Occipital lobe (tissue), 2 donors: ENCODE measurements around the gene GRK1. TPM values are rescaled to one million over a fixed set of nuclear protein-coding genes. Genes with fewer than 3 reads are reported as not detected.

Experiments used
- DNase-seq: peaks from one replicate; lab custom pipeline; 2025; lab: John Stamatoyannopoulos, UW
- total RNA-seq: library from RNA; depleted of rRNA; stranded (reverse); fragments of >200 nt; gene quantifications from one replicate; pipeline ENCODE4 v1.2.3, GENCODE V29; 2014

The GRK1 gene
- total RNA-seq, 1 donor from 2014 or later: not detected

DNA sequence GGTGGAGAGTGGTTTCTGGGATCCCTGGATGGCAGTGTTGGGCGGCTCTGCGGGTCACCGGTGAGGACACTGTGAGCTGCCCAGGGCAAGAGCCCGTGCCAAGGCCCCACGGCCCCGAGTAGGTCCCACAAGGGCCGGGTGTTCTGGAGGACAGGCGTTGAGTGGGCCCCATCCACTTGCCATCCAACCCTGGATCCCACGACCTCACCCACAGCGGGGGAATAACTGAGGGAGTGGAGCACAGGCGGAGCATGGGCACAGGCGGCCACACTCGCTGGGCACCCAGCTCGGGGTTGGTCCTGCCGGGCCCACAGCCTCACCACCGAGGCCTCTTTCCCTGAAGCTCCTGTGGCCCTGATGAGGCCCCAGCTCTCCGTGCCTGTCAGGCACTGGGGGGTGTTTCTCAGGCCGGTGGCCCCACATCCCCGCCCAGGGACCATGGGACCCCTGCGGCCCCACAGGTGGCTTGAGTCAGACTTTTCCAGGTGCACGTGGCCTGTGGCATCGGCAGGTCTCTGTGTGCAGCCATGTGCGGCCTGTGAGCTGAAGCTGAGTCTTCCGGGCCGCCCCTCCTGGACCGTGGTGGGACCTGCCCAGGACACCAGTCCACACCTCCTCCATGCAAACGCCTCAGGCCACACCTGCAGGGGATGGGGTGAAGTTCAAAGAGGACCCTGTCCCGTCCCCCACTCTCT, 108.6 kb downstream of the GRK1 start:
- no peak for DNase-seq

DNA sequence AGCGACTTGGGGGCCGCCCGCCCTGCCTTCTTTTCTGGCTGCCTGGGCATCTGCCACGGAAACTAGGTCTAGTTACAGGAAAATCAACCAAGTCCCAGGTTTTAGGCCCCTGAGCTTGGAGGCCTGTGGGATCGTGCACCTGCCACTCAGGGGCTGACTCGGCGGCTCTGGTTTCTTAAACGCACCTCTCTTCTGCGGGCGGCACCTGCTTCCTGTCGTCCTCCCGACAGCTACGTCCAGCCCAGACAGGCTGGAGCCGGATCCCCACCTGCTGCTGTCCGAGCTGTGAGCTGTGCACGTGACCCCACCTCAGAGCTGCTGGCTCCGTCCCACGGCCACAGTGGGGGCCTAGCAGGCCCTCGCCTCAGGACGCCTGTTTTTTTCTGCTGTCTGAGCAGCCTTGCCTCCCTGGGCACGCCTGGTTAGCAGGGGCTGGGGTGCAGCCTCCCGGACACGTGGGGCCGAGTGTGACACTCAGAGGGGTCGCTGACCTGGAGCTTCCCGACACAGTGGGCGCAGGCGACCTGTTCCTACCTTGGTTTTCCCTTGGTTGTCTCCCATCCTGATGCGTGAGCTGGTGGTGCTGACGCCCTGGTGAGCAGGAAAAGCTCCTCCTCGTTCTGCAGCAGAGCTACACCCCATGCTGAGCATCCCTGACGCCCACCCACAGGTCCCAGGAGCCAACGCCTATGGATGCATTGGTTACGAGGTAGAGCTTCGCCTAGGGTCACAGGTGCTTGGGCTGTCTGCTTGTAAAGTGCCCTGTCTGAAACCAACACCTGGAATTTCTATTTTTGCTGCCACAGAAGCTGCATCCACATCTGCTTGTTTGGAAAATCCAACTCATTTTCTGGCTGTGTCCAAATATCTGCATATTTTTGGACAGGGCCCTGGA, 109.5 kb downstream of the GRK1 start:
- no peak for DNase-seq

- no peak for DNase-seq
These were observed 110.6 kb downstream of the GRK1 start for GRCh38 chr13:113777311-113778260.

- no peak for DNase-seq
These were observed 114.6 kb downstream of the GRK1 start for GRCh38 chr13:113781571-113781970.

DNA sequence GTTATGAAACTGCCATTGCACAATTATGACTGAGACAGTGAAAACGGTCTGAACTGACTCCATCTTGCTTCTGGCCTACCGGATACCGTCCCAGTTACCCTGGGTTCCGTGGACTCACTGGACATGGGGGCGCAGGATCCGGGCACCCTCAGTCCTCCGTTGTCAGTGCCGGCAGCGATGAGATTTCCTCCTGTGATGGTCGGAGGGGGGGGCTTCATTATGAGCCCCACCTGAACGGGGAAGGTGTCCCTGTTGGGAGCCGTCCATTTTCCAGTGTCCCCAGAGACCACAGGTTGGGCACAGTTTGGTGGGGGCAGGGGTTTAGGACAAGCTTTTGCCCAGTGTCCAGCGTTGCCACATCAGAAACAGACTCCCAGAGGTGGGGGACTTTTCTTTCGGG, 115.5 kb downstream of the GRK1 start:
- DNase-seq: no peak

DNA sequence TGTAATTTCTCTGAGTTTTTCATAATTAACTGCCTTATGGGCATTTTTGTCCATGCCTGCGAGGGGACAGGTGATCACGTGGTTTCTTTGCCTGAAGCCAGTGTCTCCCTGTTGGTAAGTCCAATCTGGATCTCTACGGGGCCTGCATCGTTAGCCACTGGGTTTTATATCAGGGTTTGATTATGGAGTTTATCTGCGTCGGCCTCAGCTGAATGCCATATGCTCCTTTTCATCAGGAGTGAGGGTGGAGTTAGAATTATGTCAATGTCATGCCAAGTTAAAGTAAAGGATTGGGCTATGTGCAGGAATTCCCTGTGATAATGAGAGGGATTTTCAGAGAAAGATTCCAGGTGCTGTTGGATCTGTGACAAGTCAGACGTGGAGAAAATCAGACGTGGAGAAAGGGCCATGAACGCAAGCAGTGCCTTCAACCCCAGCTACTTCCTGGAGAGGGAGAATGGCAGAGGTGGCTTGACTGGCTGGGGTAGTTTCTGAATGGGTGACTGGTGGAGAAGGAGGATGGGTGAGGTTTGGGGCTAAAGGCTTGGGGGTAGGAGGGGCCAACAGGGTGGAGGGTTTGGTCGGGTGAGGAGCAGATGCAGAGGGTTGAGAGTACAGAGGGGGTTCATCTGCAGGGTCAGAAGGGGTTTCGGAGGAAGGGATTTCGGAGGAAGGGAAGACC, 116.3 kb downstream of the GRK1 start:
- DNase-seq: no peak

DNA sequence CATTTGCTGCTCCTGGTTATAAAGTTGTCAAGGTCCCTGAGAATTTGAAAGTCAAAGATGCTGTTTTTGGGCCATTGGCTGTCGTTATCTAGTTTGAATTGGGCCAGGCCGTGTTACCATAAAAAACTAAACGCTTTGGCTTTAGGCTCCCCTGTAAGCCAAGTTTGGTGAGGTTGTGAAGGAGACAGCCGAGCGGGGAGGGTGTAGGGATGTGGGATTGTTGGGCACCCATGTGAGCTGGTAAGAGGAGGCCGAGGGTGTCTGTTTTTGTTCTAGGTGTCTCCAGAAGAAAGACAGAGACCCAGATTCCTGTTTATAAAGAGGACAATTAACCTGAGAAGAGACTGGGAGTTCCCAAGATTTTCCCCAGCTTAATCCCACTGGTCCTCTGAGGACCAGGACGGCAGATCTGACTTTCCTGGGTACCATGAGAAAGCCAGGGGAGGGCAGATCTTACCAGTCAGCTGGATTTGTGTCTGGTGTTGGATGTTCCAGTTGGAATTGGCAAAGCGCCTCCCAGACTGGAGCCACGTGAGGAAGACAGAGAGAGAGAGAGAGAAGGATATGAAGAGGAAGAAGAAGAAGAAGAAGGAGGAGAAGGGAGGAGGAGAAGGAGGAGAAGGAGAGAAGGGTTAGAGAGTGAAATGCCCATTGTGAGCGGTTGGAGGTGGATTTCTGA, 117.1 kb downstream of the GRK1 start:
- DNase-seq: no peak

DNA sequence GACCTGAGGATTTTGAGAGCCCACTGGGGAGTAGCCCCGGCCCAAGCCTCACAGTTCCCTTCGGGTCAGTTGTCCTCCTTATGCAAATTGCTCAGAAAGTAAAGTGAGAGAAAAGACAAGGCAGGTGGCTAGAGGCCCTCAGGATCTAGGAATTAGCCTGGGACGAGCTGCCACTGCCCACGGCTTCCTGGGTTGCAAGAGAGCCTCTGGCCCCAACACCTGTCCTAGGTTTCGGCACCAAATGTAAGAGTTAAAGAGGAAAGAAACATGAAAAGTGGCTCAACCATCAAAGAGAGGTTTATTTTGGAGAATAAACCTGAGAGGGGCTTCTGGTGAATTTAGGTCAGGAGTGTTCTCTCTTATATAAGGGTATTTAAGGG, 117.6 kb downstream of the GRK1 start:
- no peak for DNase-seq

GRCh38 chr13:113785051-113786010, 118.3 kb downstream of the GRK1 start:
- no peak for DNase-seq

GRCh38 chr13:113786262-113786841, 119.3 kb downstream of the GRK1 start:
- DNase-seq: no peak

Other genes with a start within 250 kb of the GRK1 start
- gene ADPRHL1, start 213.7 kb upstream of the GRK1 start, total RNA-seq: 0.62 TPM
- gene DCUN1D2, start 176.5 kb upstream of the GRK1 start, total RNA-seq: 19.2 TPM
- 28.9 TPM for gene TFDP1, start 82.5 kb upstream of the GRK1 start, total RNA-seq
- gene ATP4B, start 9.0 kb upstream of the GRK1 start, total RNA-seq: not detected
- gene TMEM255B, start 92.0 kb downstream of the GRK1 start, total RNA-seq: under 0.01 TPM
- gene GAS6, start 196.9 kb downstream of the GRK1 start, total RNA-seq: 21.8 TPM